SK-N-SH (cell line): Measurements from ENCODE around the gene ZXDC. TPM values are rescaled to one million over a fixed set of nuclear protein-coding genes. Genes with fewer than 3 reads are reported as not detected.

ENCODE experiments used
- CTCF ChIA-PET: fragments of 300-600, 350-600 bp; formaldehyde crosslinking; extraction: SDS; loops from one replicate; lab custom pipeline; 2021; lab: Yijun Ruan, JAX
- POLR2A ChIA-PET: fragments of 350-600 bp; sonication (Branson Sonifier 250); formaldehyde crosslinking; extraction: SDS; loops from one replicate; lab custom pipeline; 2020; ENCODE audit warnings: antibody characterized with exemption, inconsistent platforms; lab: Yijun Ruan, JAX
- DNase-seq: peaks from one replicate; pipeline ENCODE4 v3.0.0; 2012
- H2AFZ ChIP-seq: fragments of 200-600 bp; sonication (generic); 2 replicates; pipeline ENCODE4 v1.8.1; 2016; ENCODE audit warnings: antibody characterized with exemption, mild to moderate bottlenecking, low read depth
- H3F3A ChIP-seq: fragments of 200-600 bp; sonication (generic); replicated peaks from 2 replicates; pipeline ENCODE3; 2016; ENCODE audit warnings: antibody characterized with exemption, mild to moderate bottlenecking; ENCODE audit not compliant: insufficient read depth
- H3K27ac ChIP-seq, 2 experiments: fragments of 200-500 bp in 1 of 2; fragments of 200-600 bp in 1 of 2; sonication (Bioruptor generic) in 1 of 2; sonication (generic), shearing (Covaris generic) in 1 of 2; 2 replicates each; pipeline versions ENCODE4 v1.5.1 to v1.6.1; 2014 to 2016; ENCODE audit warnings: low read depth in 2 of 2, inconsistent platforms in 1 of 2, low read length in 1 of 2, mild to moderate bottlenecking in 1 of 2, mixed read lengths in 1 of 2
- H3K27me3 ChIP-seq: fragments of 200-600 bp; sonication (generic), shearing (Covaris generic); 2 replicates; pipeline ENCODE4 v1.6.1; 2016; ENCODE audit warnings: mixed run types; ENCODE audit not compliant: insufficient read depth
- H3K36me3 ChIP-seq, 2 experiments: fragments of 200-500 bp in 1 of 2; fragments of 200-600 bp in 1 of 2; sonication (Bioruptor generic) in 1 of 2; sonication (generic) in 1 of 2; replicated peaks in 1 of 2; 2 replicates each; pipeline versions ENCODE3 to v1.5.1; 2014 to 2016; ENCODE audit warnings: low read length in 1 of 2, mild to moderate bottlenecking in 1 of 2; ENCODE audit not compliant: insufficient read depth in 2 of 2, control insufficient read depth in 1 of 2
- H3K4me1 ChIP-seq, 2 experiments: fragments of 200-500 bp in 1 of 2; fragments of 200-600 bp in 1 of 2; sonication (Bioruptor generic) in 1 of 2; sonication (generic), shearing (Covaris generic) in 1 of 2; 2 replicates each; pipeline versions ENCODE4 v1.5.1 to v1.6.1; 2014 to 2016; ENCODE audit warnings: low read depth in 1 of 2, low read length in 1 of 2, mixed run types in 1 of 2; ENCODE audit not compliant: insufficient read depth in 2 of 2, control insufficient read depth in 1 of 2
- H3K4me2 ChIP-seq: fragments of 200-600 bp; sonication (generic), shearing (Covaris generic); 2 replicates; pipeline ENCODE4 v1.6.1; 2017; ENCODE audit warnings: mixed run types
- H3K4me3 ChIP-seq, 2 experiments: fragments of 200-500 bp in 1 of 2; fragments of 200-600 bp in 1 of 2; sonication (Bioruptor generic) in 1 of 2; sonication (generic), shearing (Covaris generic) in 1 of 2; 2 replicates each; pipeline versions ENCODE4 v1.5.1 to v1.8.1; 2014 to 2016; ENCODE audit warnings: low read depth in 2 of 2, inconsistent platforms in 1 of 2, low read length in 1 of 2, mild to moderate bottlenecking in 1 of 2, mixed read lengths in 1 of 2, moderate library complexity in 1 of 2
- H3K79me2 ChIP-seq: fragments of 200-600 bp; sonication (generic); 2 replicates; pipeline ENCODE4 v1.8.1; 2017; ENCODE audit warnings: mild to moderate bottlenecking; ENCODE audit not compliant: insufficient read depth
- H3K9ac ChIP-seq: fragments of 200-600 bp; sonication (generic); 2 replicates; pipeline ENCODE4 v1.6.1; 2017; ENCODE audit warnings: mixed run types
- H3K9me2 ChIP-seq: fragments of 200-600 bp; sonication (generic); 2 replicates; pipeline ENCODE4 v1.6.1; 2017; ENCODE audit warnings: mixed run types
- H3K9me3 ChIP-seq: fragments of 200-600 bp; sonication (generic); 2 replicates; pipeline ENCODE4 v1.6.1; 2017; ENCODE audit warnings: mixed run types, mild to moderate bottlenecking, moderate library complexity
- H4K20me1 ChIP-seq: fragments of 200-600 bp; sonication (generic); 2 replicates; pipeline ENCODE4 v1.6.1; 2017; ENCODE audit warnings: mild to moderate bottlenecking, mixed run types; ENCODE audit not compliant: insufficient read depth
- EP300 ChIP-seq, 2 experiments: IDR thresholded peaks; 2 replicates each; pipeline versions ENCODE4 v1.4.0 to v1.6.1; 2012; ENCODE audit warnings: borderline replicate concordance in 1 of 2, low read depth in 1 of 2, low read length in 1 of 2
- IRF3 ChIP-seq: fragments of 150-350 bp; IDR thresholded peaks from 2 replicates; pipeline ENCODE4 v1.6.1; 2016; ENCODE audit warnings: mild to moderate bottlenecking, low read depth, low read length
- MAX ChIP-seq: IDR thresholded peaks from 2 replicates; pipeline ENCODE4 v1.4.0; 2012; ENCODE audit warnings: low read depth
- MXI1 ChIP-seq: IDR thresholded peaks from 2 replicates; pipeline ENCODE4 v1.6.1; 2012; ENCODE audit warnings: mild to moderate bottlenecking, low read depth, low read length, improper control_type of control experiment
- REST ChIP-seq: IDR thresholded peaks from 2 replicates; pipeline ENCODE4 v1.6.1; 2012; ENCODE audit warnings: mild to moderate bottlenecking, low read depth, low read length, moderate library complexity
- RFX5 ChIP-seq: IDR thresholded peaks from 2 replicates; pipeline ENCODE4 v1.6.1; 2012; ENCODE audit warnings: mild to moderate bottlenecking, improper control_type of control experiment, low read length
- TEAD4 ChIP-seq: IDR thresholded peaks from 2 replicates; pipeline ENCODE4 v1.4.0; 2012; ENCODE audit warnings: mild to moderate bottlenecking, borderline replicate concordance; ENCODE audit not compliant: insufficient read depth
- ZBTB33 ChIP-seq: IDR thresholded peaks from 2 replicates; pipeline ENCODE4 v1.4.0; 2012; ENCODE audit warnings: low read depth, borderline replicate concordance
- WGBS: methylation state at CpG from one replicate; pipeline ENCODE4 v1.1.6; 2017; ENCODE audit warnings: low lambda C conversion rate; 5-methylcytosine and 5-hydroxymethylcytosine counted together
- polyA plus RNA-seq, 3 experiments: library from polyadenylated mRNA; depleted of rRNA; stranded (reverse); fragments of >200 nt; gene quantifications; 2 replicates each; pipeline ENCODE4 v1.2.3, GENCODE V29; 2012

The ZXDC gene
- polyA plus RNA-seq, 1 of the 3 experiments (the other 2 are of a cell fraction): 8.5 TPM

- ChIA-PET CTCF (interaction anchor here (0.5 to 1.0 kb wide), 2 partner anchors 22 to 55 kb away, joined by 3 read pairs; no protein-coding TSS in a partner anchor), POLR2A (no interaction called here)
- DNase-seq: no peak
- peaks cover 61% of the 10 kb centered on the region for H3K79me2 ChIP-seq
- peaks cover 14% of the 10 kb centered on the region in 2 experiments for H3K4me1 ChIP-seq
- H3K27me3 ChIP-seq: no peaks in the 10 kb centered on the region
- TF ChIP-seq REST (no peak), TEAD4 (no peak), MXI1 (no peak), IRF3 (no peak)
- H3K9ac ChIP-seq: no peak overlapping the region
- H3F3A ChIP-seq: no peaks in the 10 kb centered on the region
- H3K4me3 ChIP-seq: no peak overlapping the region
- peaks cover 34 to 89% of the 10 kb centered on the region in 2 experiments for H3K36me3 ChIP-seq
- H3K4me2 ChIP-seq: no peak overlapping the region
- WGBS: 74% methylated on average over 11 of the region's 13 CpGs
- peaks cover 33% of the 10 kb centered on the region for H4K20me1 ChIP-seq
- H3K9me2 ChIP-seq: no peaks in the 10 kb centered on the region
- H3K27ac ChIP-seq: no peak overlapping the region
- H2AFZ ChIP-seq: no peak overlapping the region
- H3K9me3 ChIP-seq: no peaks in the 10 kb centered on the region
Measured at GRCh38 chr3:126468028-126468891, 7.4 kb downstream of the ZXDC start.

GRCh38 chr3:126467611-126467955, 8.1 kb downstream of the ZXDC start:
- Histone ChIP-seq H3K4me1 (peaks cover 7% of the 10 kb centered on the region in 2 experiments; a peak in 3 of 4 replicates), H3K4me3 (no peak overlapping the region), H2AFZ (no peak overlapping the region), H3K27me3 (no peaks in the 10 kb centered on the region), H3K79me2 (peaks cover 54% of the 10 kb centered on the region), H3F3A (no peaks in the 10 kb centered on the region), H3K9ac (no peak overlapping the region), H3K9me2 (no peaks in the 10 kb centered on the region), H3K4me2 (no peak overlapping the region), H4K20me1 (peaks cover 26% of the 10 kb centered on the region), H3K27ac (no peak overlapping the region), H3K9me3 (no peaks in the 10 kb centered on the region), H3K36me3 (peaks cover 36 to 93% of the 10 kb centered on the region in 2 experiments)
- ChIA-PET CTCF (interaction anchor here (1.0 to 4.1 kb wide), 2 partner anchors 8 to 21 kb away, joined by 3 to 20 read pairs; partner anchors contain the start of gene ZXDC), POLR2A (no interaction called here)
- TF ChIP-seq ZBTB33 (no peak), EP300 (IDR thresholded peaks at IDR 0.05; ENCODE audit: borderline replicate concordance in 1 of 2, low read depth in 1 of 2, low read length in 1 of 2) (no peak), MAX (no peak), RFX5 (no peak), TEAD4 (no peak)
- no peak for DNase-seq
- WGBS: 82% methylated on average over 7 of the region's 8 CpGs
